H1 (cell line): Measurements from ENCODE around the gene FOXP2. TPM values are rescaled to one million over a fixed set of nuclear protein-coding genes. Genes with fewer than 3 reads are reported as not detected.
A peak's percentile ranks its signal among the peaks of the same experiment; 100 is the strongest.

ENCODE experiments used
- CTCF ChIA-PET: fragments of 300-600 bp; sonication (Branson Sonifier 250); formaldehyde crosslinking; loops from one replicate; lab custom pipeline; 2021; ENCODE audit not compliant: partially characterized antibody; lab: Charles Lee
- POLR2A ChIA-PET: fragments of 300-600 bp; sonication (Branson Sonifier 250); formaldehyde crosslinking; loops from one replicate; lab custom pipeline; 2021; ENCODE audit warnings: inconsistent platforms; ENCODE audit not compliant: partially characterized antibody; lab: Charles Lee
- DNase-seq, 2 experiments: peaks; one replicate each; pipeline versions ENCODE4 v3.0.0 to v3.0.0-alpha.2; 2010 to 2022; ENCODE audit warnings: low spot score in 2 of 2, low read depth in 1 of 2, mixed read lengths in 1 of 2
- FAIRE-seq: peaks from 2 replicates; lab custom pipeline; 2011; peaks lifted over from hg19 to GRCh38; lab: Jason Lieb, UNC
- H2AFZ ChIP-seq: 2 replicates; pipeline ENCODE4 v1.8.1; 2012; ENCODE audit warnings: low read length, inconsistent platforms
- H2AK5ac ChIP-seq: 2 replicates; pipeline ENCODE4 v1.6.1; 2013; ENCODE audit warnings: low read depth, low read length
- H2BK120ac ChIP-seq: replicated peaks from 2 replicates; pipeline ENCODE3; 2013; ENCODE audit warnings: low read depth, low read length, inconsistent platforms
- H2BK12ac ChIP-seq: 2 replicates; pipeline ENCODE4 v1.6.1; 2013; ENCODE audit warnings: low read depth, low read length
- H2BK15ac ChIP-seq: 2 replicates; pipeline ENCODE4 v1.6.1; 2013; ENCODE audit warnings: low read length
- H2BK20ac ChIP-seq: 2 replicates; pipeline ENCODE4 v1.6.1; 2013; ENCODE audit warnings: low read length
- H2BK5ac ChIP-seq: 2 replicates; pipeline ENCODE4 v1.6.1; 2013; ENCODE audit warnings: low read depth, low read length
- H3K14ac ChIP-seq: 2 replicates; pipeline ENCODE4 v1.6.1; 2013; ENCODE audit warnings: inconsistent platforms; ENCODE audit not compliant: insufficient read length
- H3K18ac ChIP-seq: 2 replicates; pipeline ENCODE4 v1.6.1; 2013; ENCODE audit warnings: low read length; ENCODE audit errors: extremely low read depth
- H3K23ac ChIP-seq: 2 replicates; pipeline ENCODE4 v1.6.1; 2013; ENCODE audit warnings: inconsistent platforms; ENCODE audit not compliant: insufficient read length
- H3K23me2 ChIP-seq: 2 replicates; pipeline ENCODE4 v1.6.1; 2013; ENCODE audit warnings: low read depth, low read length
- H3K27ac ChIP-seq: 2 replicates; pipeline ENCODE4 v1.6.1; 2011; ENCODE audit warnings: low read depth, low read length, inconsistent platforms
- H3K27me3 ChIP-seq, 4 experiments: replicated peaks in 1 of 4; 1 replicate in 1 of 4; 2 replicates in 3 of 4; pipeline versions ENCODE4 v1.6.1 to v1.8.1; 2011 to 2013; ENCODE audit warnings: low read length in 3 of 4, mild to moderate bottlenecking in 3 of 4, inconsistent platforms in 2 of 4, mixed read lengths in 2 of 4, moderate library complexity in 1 of 4; ENCODE audit not compliant: control insufficient read depth in 3 of 4, insufficient read depth in 3 of 4; ENCODE audit errors: extremely low read depth in 1 of 4
- H3K36me3 ChIP-seq, 4 experiments: 2 replicates each; pipeline versions ENCODE4 v1.6.1 to v1.8.1; 2011 to 2013; ENCODE audit warnings: mild to moderate bottlenecking in 4 of 4, low read length in 3 of 4, moderate library complexity in 2 of 4, control low read depth in 1 of 4, inconsistent platforms in 1 of 4; ENCODE audit not compliant: insufficient read depth in 4 of 4, control insufficient read depth in 2 of 4
- H3K4ac ChIP-seq: replicated peaks from 2 replicates; pipeline ENCODE3; 2013; ENCODE audit warnings: low read length, low read depth, mixed read lengths, inconsistent platforms; ENCODE audit not compliant: insufficient read length
- H3K4me1 ChIP-seq, 4 experiments: replicated peaks in 1 of 4; 1 replicate in 1 of 4; 2 replicates in 3 of 4; pipeline versions ENCODE4 v1.6.1 to v1.8.1; 2011 to 2013; ENCODE audit warnings: low read length in 3 of 4, inconsistent platforms in 2 of 4, mixed read lengths in 1 of 4; ENCODE audit not compliant: insufficient read depth in 4 of 4, control insufficient read depth in 3 of 4
- H3K4me2 ChIP-seq, 2 experiments: 2 replicates each; pipeline versions ENCODE4 v1.6.1 to v1.8.1; 2011 to 2013; ENCODE audit warnings: low read depth in 2 of 2, low read length in 2 of 2, control low read depth in 1 of 2, inconsistent platforms in 1 of 2, mild to moderate bottlenecking in 1 of 2; ENCODE audit not compliant: insufficient read depth in 1 of 2
- H3K4me3 ChIP-seq, 4 experiments: fragments of 200-600, 300-600 bp in 1 of 4; sonication (generic), shearing (Covaris generic), sonication (Bioruptor Twin) in 1 of 4; 2 replicates each; pipeline versions ENCODE4 v1.5.1 to v1.8.1; 2011 to 2016; ENCODE audit warnings: low read length in 4 of 4, low read depth in 3 of 4, control low read depth in 2 of 4, inconsistent platforms in 2 of 4, mild to moderate bottlenecking in 2 of 4, mixed read lengths in 1 of 4, moderate library complexity in 1 of 4; ENCODE audit not compliant: insufficient read depth in 2 of 4; ENCODE audit errors: extremely low read depth in 1 of 4
- H3K56ac ChIP-seq: replicated peaks from 2 replicates; pipeline ENCODE3; 2013; ENCODE audit warnings: low read depth, mild to moderate bottlenecking, mixed read lengths, low read length, inconsistent platforms; ENCODE audit not compliant: insufficient read length
- H3K79me1 ChIP-seq: 2 replicates; pipeline ENCODE4 v1.6.1; 2013; ENCODE audit warnings: low read depth, low read length, control low read depth
- H3K79me2 ChIP-seq, 2 experiments: 2 replicates each; pipeline versions ENCODE4 v1.6.1 to v1.8.1; 2012 to 2013; ENCODE audit warnings: low read length in 2 of 2, mild to moderate bottlenecking in 2 of 2, inconsistent platforms in 1 of 2; ENCODE audit not compliant: insufficient read depth in 2 of 2, control insufficient read depth in 1 of 2
- H3K9ac ChIP-seq, 4 experiments: replicated peaks in 1 of 4; 1 replicate in 1 of 4; 2 replicates in 3 of 4; pipeline versions ENCODE4 v1.6.1 to v1.8.1; 2011 to 2013; ENCODE audit warnings: low read depth in 3 of 4, low read length in 3 of 4, control low read depth in 2 of 4, mild to moderate bottlenecking in 2 of 4, moderate library complexity in 2 of 4, inconsistent platforms in 1 of 4; ENCODE audit errors: extremely low read depth in 1 of 4
- H3K9me3 ChIP-seq, 2 experiments: 2 replicates each; pipeline versions ENCODE4 v1.6.1 to v1.8.1; 2012 to 2013; ENCODE audit warnings: mild to moderate bottlenecking in 2 of 2, moderate library complexity in 2 of 2, control low read depth in 1 of 2, inconsistent platforms in 1 of 2, low read depth in 1 of 2, low read length in 1 of 2, mixed read lengths in 1 of 2; ENCODE audit not compliant: insufficient read depth in 2 of 2
- H4K20me1 ChIP-seq, 2 experiments: replicated peaks in 1 of 2; 2 replicates each; pipeline versions ENCODE3 to v1.8.1; 2011 to 2013; ENCODE audit warnings: inconsistent platforms in 2 of 2, low read length in 2 of 2, mild to moderate bottlenecking in 1 of 2; ENCODE audit not compliant: insufficient read depth in 2 of 2, control insufficient read depth in 1 of 2
- H4K5ac ChIP-seq: 2 replicates; pipeline ENCODE4 v1.6.1; 2013; ENCODE audit warnings: low read length, low read depth, mixed read lengths, inconsistent platforms; ENCODE audit not compliant: insufficient read length
- H4K8ac ChIP-seq: 2 replicates; pipeline ENCODE4 v1.8.0; 2013; ENCODE audit warnings: mild to moderate bottlenecking, moderate library complexity, low read length, inconsistent platforms; ENCODE audit not compliant: insufficient read depth; ENCODE audit errors: extremely low read depth
- H4K91ac ChIP-seq: replicated peaks from 2 replicates; pipeline ENCODE3; 2013; ENCODE audit warnings: low read length, mixed read lengths, inconsistent platforms; ENCODE audit not compliant: insufficient read length
- KDM4A ChIP-seq: IDR thresholded peaks from one replicate; pipeline ENCODE4 v1.7.1; 2012; ENCODE audit warnings: low read depth, mild to moderate bottlenecking, moderate library complexity, low read length, inconsistent platforms; ENCODE audit not compliant: severe bottlenecking
- WGBS, 2 experiments: shearing (Covaris generic) in 1 of 2; methylation state at CpG; one replicate each; pipeline versions ENCODE4 v1.1.6 to v1.1.7; 2013 to 2015; ENCODE audit warnings: low lambda C conversion rate in 2 of 2, mixed read lengths in 2 of 2, inconsistent platforms in 1 of 2, low coverage in 1 of 2, missing lambda C conversion rate in 1 of 2; ENCODE audit not compliant: insufficient replicate concordance in 2 of 2, insufficient coverage in 1 of 2, insufficient read length in 1 of 2; ENCODE audit errors: extremely low coverage in 1 of 2, missing lambda C conversion rate in 1 of 2; 5-methylcytosine and 5-hydroxymethylcytosine counted together
- polyA plus RNA-seq, 7 experiments: library from polyadenylated mRNA; depleted of rRNA in 3 of 7; stranded (reverse) in 5 of 7; unstranded in 2 of 7; fragments of >200 nt in 5 of 7; fragments of 200-250 nt in 2 of 7; gene quantifications; 1 replicate in 5 of 7; 2 replicates in 1 of 7; 4 replicates in 1 of 7; pipeline versions ENCODE4 v1.2.1 to v1.2.3, GENCODE V29; 2011 to 2013; ENCODE audit warnings: missing spikeins in 2 of 7, mixed read lengths in 2 of 7
- total RNA-seq: library from RNA; stranded (reverse); fragmentation: NEBNext Ultra II Directional; extraction: Animal tissue kit (Norgen Biotek cat#: 25700); gene quantifications from 2 replicates; pipeline ENCODE4 v1.2.1, GENCODE V29; 2021
- TF ChIP-seq, protein P1 (sequence below): IDR thresholded peaks from 2 replicates; pipeline ENCODE4 v1.6.1; 2011; ENCODE audit warnings: low read length, improper control_type of control experiment
- TF ChIP-seq, protein P2 (sequence below): IDR thresholded peaks from 2 replicates; pipeline ENCODE4 v1.6.1; 2012; ENCODE audit warnings: inconsistent platforms
- TF ChIP-seq, protein P3 (sequence below): IDR thresholded peaks from 2 replicates; pipeline ENCODE4 v1.6.1; 2012; ENCODE audit warnings: inconsistent platforms

Gene FOXP2
- total and polyA plus RNA-seq, 2 of the 8 experiments (the other 6 are each of a cell fraction or from before 2014, with no cell fraction given): 0.09 to 0.43 TPM

DNA sequence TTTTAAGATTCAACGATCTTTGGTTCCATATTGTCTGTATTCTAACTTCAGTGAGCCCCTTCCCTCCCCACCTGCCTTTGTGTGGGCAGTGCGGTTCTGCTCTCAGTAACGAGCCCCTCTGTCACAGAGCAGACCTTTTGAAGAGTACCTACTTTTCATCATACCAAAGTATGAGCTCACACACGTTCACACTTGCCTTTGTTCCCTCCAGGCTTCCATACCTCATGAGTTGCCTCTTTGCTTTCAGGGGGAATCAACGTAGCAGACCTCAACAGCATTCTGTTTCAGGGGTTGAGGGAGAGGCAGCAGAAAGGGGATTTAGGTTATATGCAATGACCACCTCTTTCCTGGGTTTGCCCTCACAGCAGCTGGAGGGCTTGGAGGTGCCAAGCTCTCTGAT is 295.9 kb downstream of the FOXP2 start:
- Histone ChIP-seq H2BK20ac (peak overlapping the region; percentile 6; the same call in 1 of the 2 replicates), H2AK5ac (no peak overlapping the region; the same call in 1 of the 2 replicates), H3K9ac (no peak overlapping the region), H2BK15ac (0 out of 2 replicates have a peak overlapping the region, but pooled peaks have one; percentile 23), H3K4me2 (no peak overlapping the region), H2BK12ac (peak overlapping the region; percentile 20), H3K79me1 (no peaks in the 10 kb centered on the region), H3K27ac (no peak overlapping the region), H2AFZ (peak overlapping the region; percentile 93; the same call in 1 of the 2 replicates), H3K18ac (no peak overlapping the region), H3K9me3 (no peaks in the 10 kb centered on the region), H3K27me3 (no peaks in the 10 kb centered on the region), H2BK5ac (peak overlapping the region; percentile 46; the same call in 1 of the 2 replicates), H4K20me1 (no peaks in the 10 kb centered on the region), H3K14ac (no peak overlapping the region), H4K91ac (peak overlapping the region; percentile 26), H2BK120ac (no peak overlapping the region), H3K23me2 (no peaks in the 10 kb centered on the region), H3K36me3 (no peaks in the 10 kb centered on the region), H4K5ac (no peak overlapping the region), H3K79me2 (no peaks in the 10 kb centered on the region), H4K8ac (no peak overlapping the region), H3K4ac (no peak overlapping the region), H3K4me1 (peaks cover 2 to 21% (median 6%) of the 10 kb centered on the region in 4 experiments; a peak in 5 of 7 replicates), H3K4me3 (no peak overlapping the region), H3K23ac (no peak overlapping the region), H3K56ac (no peak overlapping the region)
- POLR2A ChIA-PET: interaction anchor here (2.2 kb wide), 1 partner anchor 10 kb away, joined by 9 read pairs; no protein-coding TSS in a partner anchor
- DNase-seq (no peak), FAIRE-seq (no peak)
- 82% methylated on average over 5 of the region's 5 CpGs; no CpG with 5 or more reads in 1 of the 2 experiments for WGBS, 2 experiments
- CTCF ChIA-PET: interaction anchor here (1.2 to 1.7 kb wide), 3 partner anchors 10 to 17 kb away, joined by 3 to 6 read pairs (median 4); no protein-coding TSS in a partner anchor
- TF ChIP-seq, protein P1, sequence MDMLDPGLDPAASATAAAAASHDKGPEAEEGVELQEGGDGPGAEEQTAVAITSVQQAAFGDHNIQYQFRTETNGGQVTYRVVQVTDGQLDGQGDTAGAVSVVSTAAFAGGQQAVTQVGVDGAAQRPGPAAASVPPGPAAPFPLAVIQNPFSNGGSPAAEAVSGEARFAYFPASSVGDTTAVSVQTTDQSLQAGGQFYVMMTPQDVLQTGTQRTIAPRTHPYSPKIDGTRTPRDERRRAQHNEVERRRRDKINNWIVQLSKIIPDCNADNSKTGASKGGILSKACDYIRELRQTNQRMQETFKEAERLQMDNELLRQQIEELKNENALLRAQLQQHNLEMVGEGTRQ: no peak
- TF ChIP-seq, protein P2, sequence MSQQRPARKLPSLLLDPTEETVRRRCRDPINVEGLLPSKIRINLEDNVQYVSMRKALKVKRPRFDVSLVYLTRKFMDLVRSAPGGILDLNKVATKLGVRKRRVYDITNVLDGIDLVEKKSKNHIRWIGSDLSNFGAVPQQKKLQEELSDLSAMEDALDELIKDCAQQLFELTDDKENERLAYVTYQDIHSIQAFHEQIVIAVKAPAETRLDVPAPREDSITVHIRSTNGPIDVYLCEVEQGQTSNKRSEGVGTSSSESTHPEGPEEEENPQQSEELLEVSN: peak; percentile 63
- TF ChIP-seq, protein P3, sequence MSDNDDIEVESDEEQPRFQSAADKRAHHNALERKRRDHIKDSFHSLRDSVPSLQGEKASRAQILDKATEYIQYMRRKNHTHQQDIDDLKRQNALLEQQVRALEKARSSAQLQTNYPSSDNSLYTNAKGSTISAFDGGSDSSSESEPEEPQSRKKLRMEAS: peak; percentile 55; the same call in 1 of the 2 replicates
- no peak for TF ChIP-seq KDM4A
